Measurements from ENCODE around the gene ST6GALNAC2. TPM values are rescaled to one million over a fixed set of nuclear protein-coding genes. Genes with fewer than 3 reads are reported as not detected.

The ST6GALNAC2 gene
- total and polyA plus RNA-seq, 5 donors from 2014 or later, result 0.08 to 0.39 (median 0.13) TPM; not detected in 2

Other genes starting within 250 kb of the ST6GALNAC2 start
- 37.1 TPM for gene PRPSAP1, start 231.9 kb downstream of the ST6GALNAC2 start, total RNA-seq
- 10 to 100 TPM; 41.4 to 56.1 (median 54.0) TPM for gene PRPSAP1, start 231.9 kb downstream of the ST6GALNAC2 start, polyA plus RNA-seq
- gene SPHK1, start 201.3 kb downstream of the ST6GALNAC2 start, total RNA-seq, result 0.52 TPM
- under 1 TPM in 2 of 4 donors, not detected in 2; 0.09 to 0.12 TPM for gene SPHK1, start 201.3 kb downstream of the ST6GALNAC2 start, polyA plus RNA-seq
- gene UBE2O, start 132.7 kb downstream of the ST6GALNAC2 start, total RNA-seq, result 34.3 TPM
- 1 to 10 TPM; 3.1 to 9.0 (median 6.4) TPM for gene UBE2O, start 132.7 kb downstream of the ST6GALNAC2 start, polyA plus RNA-seq
- not detected for gene AANAT, start 118.3 kb downstream of the ST6GALNAC2 start, total RNA-seq
- gene AANAT, start 118.3 kb downstream of the ST6GALNAC2 start, polyA plus RNA-seq, result not detected
- 23.8 TPM for gene RHBDF2, start 84.4 kb downstream of the ST6GALNAC2 start, total RNA-seq
- 1 to 10 TPM; 2.5 to 4.5 (median 3.5) TPM for gene RHBDF2, start 84.4 kb downstream of the ST6GALNAC2 start, polyA plus RNA-seq
- not detected for gene CYGB, start 48.2 kb downstream of the ST6GALNAC2 start, total RNA-seq
- gene CYGB, start 48.2 kb downstream of the ST6GALNAC2 start, polyA plus RNA-seq, result not detected
- gene PRCD, start 45.8 kb downstream of the ST6GALNAC2 start, total RNA-seq, result not detected
- gene PRCD, start 45.8 kb downstream of the ST6GALNAC2 start, polyA plus RNA-seq, result under 1 TPM in 1 of 4 donors, not detected in 3; 0.52 TPM
- 8.5 TPM for gene ST6GALNAC1, start 57.9 kb upstream of the ST6GALNAC2 start, total RNA-seq
- 1 to 10 TPM in 3 of 4 donors, under 1 TPM in 1; 0.33 to 3.7 (median 1.9) TPM for gene ST6GALNAC1, start 57.9 kb upstream of the ST6GALNAC2 start, polyA plus RNA-seq
- 5.0 TPM for gene MXRA7, start 125.1 kb upstream of the ST6GALNAC2 start, total RNA-seq
- gene MXRA7, start 125.1 kb upstream of the ST6GALNAC2 start, polyA plus RNA-seq, result 1 to 10 TPM; 2.2 to 8.8 (median 5.4) TPM
- gene JMJD6, start 140.7 kb upstream of the ST6GALNAC2 start, total RNA-seq, result 124 TPM
- gene JMJD6, start 140.7 kb upstream of the ST6GALNAC2 start, polyA plus RNA-seq, result 10 to 100 TPM; 21.0 to 38.3 (median 33.6) TPM
- 44.1 TPM for gene METTL23, start 141.0 kb upstream of the ST6GALNAC2 start, total RNA-seq
- gene METTL23, start 141.0 kb upstream of the ST6GALNAC2 start, polyA plus RNA-seq, result 100 to 1,000 TPM; 130 to 175 (median 162) TPM
- gene SRSF2, start 151.5 kb upstream of the ST6GALNAC2 start, total RNA-seq, result 444 TPM
- gene SRSF2, start 151.5 kb upstream of the ST6GALNAC2 start, polyA plus RNA-seq, result 100 to 1,000 TPM in 1 of 4 donors, 10 to 100 TPM in 3; 86.0 to 113 (median 93.7) TPM
- 45.6 TPM for gene MFSD11, start 152.3 kb upstream of the ST6GALNAC2 start, total RNA-seq
- 10 to 100 TPM; 22.3 to 38.5 (median 26.1) TPM for gene MFSD11, start 152.3 kb upstream of the ST6GALNAC2 start, polyA plus RNA-seq